Measurements from ENCODE around the gene ZSWIM1.

ZSWIM1 gene

GRCh38 chr20:45933266-45934045 is 52.4 kb downstream of the ZSWIM1 start:
- peak; percentile 75 for DNase-seq

- peak; percentile 47 for DNase-seq
Measured at GRCh38 chr20:45934046-45934585, 53.1 kb downstream of the ZSWIM1 start.
